ENCODE results near the gene CALHM1. TPM values are rescaled to one million over a fixed set of nuclear protein-coding genes. Genes with fewer than 3 reads are reported as not detected.

The CALHM1 gene
- total RNA-seq, 3 donors from 2014 or later (not counting 1 experiment from before 2014, with no cell fraction given), result 0.23 to 0.57 TPM; not detected in 1

DNA sequence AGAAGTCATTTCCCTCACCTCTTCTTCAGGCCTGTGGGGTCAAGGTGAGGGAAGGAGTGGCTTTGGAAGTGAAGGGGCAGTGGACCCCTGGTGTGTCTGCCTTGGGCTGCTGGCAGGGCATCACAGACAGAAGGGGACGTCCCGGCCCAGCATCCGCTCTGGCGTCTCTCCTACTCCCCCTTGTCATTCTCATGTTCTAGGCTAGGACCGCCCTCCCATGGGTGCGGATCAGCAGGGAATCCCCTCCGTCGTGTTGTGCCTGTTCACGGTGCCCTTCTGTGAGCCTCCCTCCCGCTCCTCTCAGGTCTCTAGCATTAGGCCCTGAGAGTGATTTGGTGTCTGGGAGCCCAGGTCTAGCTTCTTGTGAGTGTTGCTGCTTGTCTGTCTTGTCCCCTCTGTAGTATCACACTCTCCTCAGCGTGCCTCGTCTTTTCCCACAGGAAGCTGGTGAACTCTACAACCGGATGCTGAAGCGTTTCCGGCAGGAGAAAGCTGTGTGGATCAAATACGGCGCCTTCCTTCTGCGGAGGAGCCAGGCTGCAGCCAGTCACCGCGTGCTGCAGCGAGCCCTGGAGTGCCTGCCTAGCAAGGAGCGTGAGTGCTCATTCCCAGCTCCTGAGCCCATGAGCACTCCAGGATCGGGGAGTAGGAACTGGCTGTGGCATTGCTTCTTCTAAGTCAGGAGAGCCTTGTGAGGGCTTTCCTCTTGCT lies 15.1 kb downstream of the CALHM1 start:
- ATAC-seq (no peak), DNase-seq (no peak)
- H3K4me3 Mint-ChIP-seq, result no peak overlapping the region
- H3K9me3 Mint-ChIP-seq, result no peaks in the 10 kb centered on the region
- H3K4me1 Mint-ChIP-seq, result peaks cover 15 to 40% of the 10 kb centered on the region in 2 donors
- H3K27ac Mint-ChIP-seq, result peak overlapping the region; percentile 35 to 91
- H3K27me3 Mint-ChIP-seq (ENCODE audit: low read depth in 2 of 2), result no peaks in the 10 kb centered on the region
- no peak for TF ChIP-seq CTCF (IDR thresholded peaks at IDR 0.05)
- Histone ChIP-seq H3K9me3 (ENCODE audit: control insufficient read depth, insufficient read depth, low read length) (no peaks in the 10 kb centered on the region), H3K27ac (ENCODE audit: low read length) (no peak overlapping the region), H3K4me1 (ENCODE audit: control insufficient read depth, insufficient read depth, low read length) (peaks cover 19% of the 10 kb centered on the region), H3K4me3 (ENCODE audit: low read length) (no peak overlapping the region), H3K27me3 (ENCODE audit: control insufficient read depth, insufficient read depth, low read length) (no peaks in the 10 kb centered on the region), H3K36me3 (ENCODE audit: control insufficient read depth, insufficient read depth, low read length) (peaks cover 90% of the 10 kb centered on the region)
- intact Hi-C loops (cut with micrococcal nuclease), result no loop called here
- 95% methylated on average over 23 of the region's 23 CpGs for WGBS (ENCODE audit: insufficient coverage)
- H3K36me3 Mint-ChIP-seq, result peaks cover 5% of the 10 kb centered on the region

GRCh38 chr10:103442031-103442461 lies 16.7 kb downstream of the CALHM1 start:
- no peaks in the 10 kb centered on the region for H3K9me3 Mint-ChIP-seq
- H3K27ac ChIP-seq (ENCODE audit: low read length), result no peak overlapping the region
- H3K27ac Mint-ChIP-seq, result peak overlapping the region in 1 of 2 donors; percentile 49
- H3K27me3 Mint-ChIP-seq (ENCODE audit: low read depth in 2 of 2), result no peaks in the 10 kb centered on the region
- no peak for TF ChIP-seq CTCF (IDR thresholded peaks at IDR 0.05)
- peaks cover 14% of the 10 kb centered on the region for H3K36me3 Mint-ChIP-seq
- no peak overlapping the region for H3K4me3 Mint-ChIP-seq
- peaks cover 89% of the 10 kb centered on the region for H3K36me3 ChIP-seq (ENCODE audit: control insufficient read depth, insufficient read depth, low read length)
- H3K4me1 ChIP-seq (ENCODE audit: control insufficient read depth, insufficient read depth, low read length), result peaks cover 5% of the 10 kb centered on the region
- WGBS (ENCODE audit: insufficient coverage), result 95% methylated on average over 12 of the region's 13 CpGs
- no peak for ATAC-seq
- no peak for DNase-seq
- intact Hi-C loops (cut with micrococcal nuclease), result no loop called here
- peaks cover 5 to 27% of the 10 kb centered on the region in 2 donors for H3K4me1 Mint-ChIP-seq
- H3K27me3 ChIP-seq (ENCODE audit: control insufficient read depth, insufficient read depth, low read length), result no peaks in the 10 kb centered on the region
- no peak overlapping the region for H3K4me3 ChIP-seq (ENCODE audit: low read length)
- H3K9me3 ChIP-seq (ENCODE audit: control insufficient read depth, insufficient read depth, low read length), result no peaks in the 10 kb centered on the region

DNA sequence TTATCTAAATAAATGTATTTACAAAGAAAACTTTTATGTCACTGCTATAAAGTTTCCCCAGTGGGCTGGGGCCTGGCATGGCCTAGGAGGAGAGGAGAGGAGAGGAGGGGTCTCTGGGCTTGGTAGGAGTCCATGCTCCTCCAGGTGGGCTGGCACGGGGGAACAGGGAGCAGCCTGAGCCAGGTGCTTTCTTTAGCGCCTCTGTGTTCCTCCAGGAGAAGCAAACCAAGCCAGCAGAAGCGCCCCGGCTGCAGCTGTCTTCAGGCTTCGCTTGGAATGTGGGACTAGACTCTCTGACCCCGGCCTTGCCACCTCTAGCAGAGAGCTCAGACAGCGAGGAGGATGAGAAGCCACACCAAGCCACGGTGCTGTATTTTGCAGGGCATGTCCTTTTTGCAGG lies 17.1 kb downstream of the CALHM1 start:
- Mint-ChIP-seq H3K27me3 (ENCODE audit: low read depth in 2 of 2) (no peaks in the 10 kb centered on the region), H3K27ac (peak overlapping the region in 1 of 2 donors; percentile 49), H3K4me3 (no peak overlapping the region), H3K36me3 (peaks cover 14% of the 10 kb centered on the region), H3K4me1 (peaks cover 5 to 23% of the 10 kb centered on the region in 2 donors), H3K9me3 (no peaks in the 10 kb centered on the region)
- intact Hi-C loops (cut with micrococcal nuclease), result no loop called here
- DNase-seq (no peak), ATAC-seq (no peak)
- Histone ChIP-seq H3K4me3 (ENCODE audit: low read length) (no peak overlapping the region), H3K27ac (ENCODE audit: low read length) (no peak overlapping the region), H3K36me3 (ENCODE audit: control insufficient read depth, insufficient read depth, low read length) (peaks cover 88% of the 10 kb centered on the region), H3K4me1 (ENCODE audit: control insufficient read depth, insufficient read depth, low read length) (peaks cover 1% of the 10 kb centered on the region), H3K9me3 (ENCODE audit: control insufficient read depth, insufficient read depth, low read length) (no peaks in the 10 kb centered on the region), H3K27me3 (ENCODE audit: control insufficient read depth, insufficient read depth, low read length) (no peaks in the 10 kb centered on the region)
- no peak for TF ChIP-seq CTCF (IDR thresholded peaks at IDR 0.05)
- WGBS (ENCODE audit: insufficient coverage), result 96% methylated on average over 8 of the region's 8 CpGs

- H3K36me3 Mint-ChIP-seq, result peaks cover 14% of the 10 kb centered on the region
- over 99% methylated on average over 8 of the region's 8 CpGs for WGBS (ENCODE audit: insufficient coverage)
Observed at GRCh38 chr10:103441206-103441605, 17.5 kb downstream of the CALHM1 start.

More at GRCh38 chr10:103441206-103441605, 17.5 kb downstream of the CALHM1 start:
- H3K9me3 ChIP-seq (ENCODE audit: control insufficient read depth, insufficient read depth, low read length), result no peaks in the 10 kb centered on the region
- intact Hi-C loops (cut with micrococcal nuclease), result no loop called here
- no peak overlapping the region for H3K4me3 Mint-ChIP-seq
- H3K4me3 ChIP-seq (ENCODE audit: low read length), result no peak overlapping the region
- H3K27me3 Mint-ChIP-seq (ENCODE audit: low read depth in 2 of 2), result no peaks in the 10 kb centered on the region
- no peaks in the 10 kb centered on the region for H3K4me1 ChIP-seq (ENCODE audit: control insufficient read depth, insufficient read depth, low read length)
- H3K36me3 ChIP-seq (ENCODE audit: control insufficient read depth, insufficient read depth, low read length), result peaks cover 84% of the 10 kb centered on the region
- TF ChIP-seq CTCF (IDR thresholded peaks at IDR 0.05), result no peak
- DNase-seq, result no peak
- H3K27ac ChIP-seq (ENCODE audit: low read length), result no peak overlapping the region
- H3K9me3 Mint-ChIP-seq, result no peaks in the 10 kb centered on the region
- H3K4me1 Mint-ChIP-seq, result peaks cover 5 to 23% of the 10 kb centered on the region in 2 donors
- no peaks in the 10 kb centered on the region for H3K27me3 ChIP-seq (ENCODE audit: control insufficient read depth, insufficient read depth, low read length)
- ATAC-seq, result no peak
- H3K27ac Mint-ChIP-seq, result no peak overlapping the region
